ENCODE results near the gene STEAP2.

Gene STEAP2

DNA sequence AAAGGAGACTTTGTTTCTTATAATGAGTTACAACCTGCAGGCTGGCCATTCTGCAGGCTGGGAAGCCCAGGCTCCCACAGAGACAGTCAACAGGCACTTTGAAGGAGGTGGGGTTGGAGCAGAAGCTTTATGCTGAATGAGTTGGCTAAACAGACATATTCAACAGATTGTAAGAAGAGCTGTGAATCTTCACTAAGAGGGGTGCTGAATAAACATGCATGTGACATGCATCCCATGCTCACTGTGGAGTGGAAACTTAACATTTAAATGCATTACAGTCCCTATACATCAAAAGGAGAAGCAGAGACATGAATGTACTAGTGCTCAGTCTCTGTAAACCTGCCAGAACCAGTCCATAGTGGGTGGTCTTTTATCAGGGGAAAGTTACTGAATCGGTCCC, 32.0 kb downstream of the STEAP2 start:
- Histone ChIP-seq H3K9me3 (ENCODE audit: insufficient read depth, low read depth, low read length) (no peaks in the 10 kb centered on the region), H3K36me3 (ENCODE audit: insufficient read depth, low read length) (no peaks in the 10 kb centered on the region), H3K79me2 (ENCODE audit: insufficient read depth, low read length) (no peaks in the 10 kb centered on the region), H3F3A (ENCODE audit: low read depth) (no peaks in the 10 kb centered on the region), H3K4me2 (ENCODE audit: low read depth, low read length, poor library complexity, severe bottlenecking) (no peak overlapping the region), H3K9ac (ENCODE audit: low read depth, low read length, poor library complexity, severe bottlenecking) (no peak overlapping the region), H4K20me1 (ENCODE audit: insufficient read depth, low read length, poor library complexity, severe bottlenecking) (no peaks in the 10 kb centered on the region), H3K27me3 (ENCODE audit: insufficient read depth, low read length, poor library complexity, severe bottlenecking) (no peaks in the 10 kb centered on the region), H3K4me1 (ENCODE audit: insufficient read depth, low read length, poor library complexity, severe bottlenecking) (no peaks in the 10 kb centered on the region), H3K9me2 (replicated peaks; ENCODE audit: low read depth, low read length) (no peaks in the 10 kb centered on the region), H2AFZ (ENCODE audit: low read length) (no peak overlapping the region), H3K4me3 (ENCODE audit: low read length, poor library complexity, severe bottlenecking) (no peak overlapping the region)
- TF ChIP-seq, protein P1, sequence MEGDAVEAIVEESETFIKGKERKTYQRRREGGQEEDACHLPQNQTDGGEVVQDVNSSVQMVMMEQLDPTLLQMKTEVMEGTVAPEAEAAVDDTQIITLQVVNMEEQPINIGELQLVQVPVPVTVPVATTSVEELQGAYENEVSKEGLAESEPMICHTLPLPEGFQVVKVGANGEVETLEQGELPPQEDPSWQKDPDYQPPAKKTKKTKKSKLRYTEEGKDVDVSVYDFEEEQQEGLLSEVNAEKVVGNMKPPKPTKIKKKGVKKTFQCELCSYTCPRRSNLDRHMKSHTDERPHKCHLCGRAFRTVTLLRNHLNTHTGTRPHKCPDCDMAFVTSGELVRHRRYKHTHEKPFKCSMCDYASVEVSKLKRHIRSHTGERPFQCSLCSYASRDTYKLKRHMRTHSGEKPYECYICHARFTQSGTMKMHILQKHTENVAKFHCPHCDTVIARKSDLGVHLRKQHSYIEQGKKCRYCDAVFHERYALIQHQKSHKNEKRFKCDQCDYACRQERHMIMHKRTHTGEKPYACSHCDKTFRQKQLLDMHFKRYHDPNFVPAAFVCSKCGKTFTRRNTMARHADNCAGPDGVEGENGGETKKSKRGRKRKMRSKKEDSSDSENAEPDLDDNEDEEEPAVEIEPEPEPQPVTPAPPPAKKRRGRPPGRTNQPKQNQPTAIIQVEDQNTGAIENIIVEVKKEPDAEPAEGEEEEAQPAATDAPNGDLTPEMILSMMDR (conservative IDR thresholded peaks at IDR 0.05; ENCODE audit: low read length): no peak
- no peak for TF ChIP-seq EZH2phosphoT487 (IDR thresholded peaks at IDR 0.05; ENCODE audit: borderline replicate concordance)

DNA sequence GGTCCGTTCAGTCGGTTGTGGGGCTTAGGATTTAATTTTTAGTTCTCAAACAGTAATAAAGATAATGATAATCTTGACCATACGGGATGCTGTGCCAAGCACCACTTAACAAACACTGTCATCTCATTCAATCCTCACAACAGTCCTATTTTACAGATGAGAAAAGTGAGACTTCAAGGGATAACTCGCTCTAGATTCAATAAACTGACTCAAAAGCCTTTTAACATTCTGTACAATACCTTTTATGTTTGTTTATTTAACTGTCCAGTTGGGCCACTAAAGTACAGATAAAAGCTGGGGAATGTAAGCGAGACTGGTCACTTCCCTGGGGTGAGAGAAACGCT, 33.0 kb downstream of the STEAP2 start:
- no peaks in the 10 kb centered on the region for H3K27me3 ChIP-seq (ENCODE audit: insufficient read depth, low read length, poor library complexity, severe bottlenecking)
- TF ChIP-seq EZH2phosphoT487 (IDR thresholded peaks at IDR 0.05; ENCODE audit: borderline replicate concordance): no peak
- TF ChIP-seq, protein P1 (conservative IDR thresholded peaks at IDR 0.05; ENCODE audit: low read length): no peak
- no peak overlapping the region for H2AFZ ChIP-seq (ENCODE audit: low read length)
- no peaks in the 10 kb centered on the region for H4K20me1 ChIP-seq (ENCODE audit: insufficient read depth, low read length, poor library complexity, severe bottlenecking)
- no peak overlapping the region for H3K9ac ChIP-seq (ENCODE audit: low read depth, low read length, poor library complexity, severe bottlenecking)
- H3K9me2 ChIP-seq (replicated peaks; ENCODE audit: low read depth, low read length): no peaks in the 10 kb centered on the region
- H3F3A ChIP-seq (ENCODE audit: low read depth): no peaks in the 10 kb centered on the region
- no peaks in the 10 kb centered on the region for H3K36me3 ChIP-seq (ENCODE audit: insufficient read depth, low read length)
- H3K79me2 ChIP-seq (ENCODE audit: insufficient read depth, low read length): no peaks in the 10 kb centered on the region
- no peaks in the 10 kb centered on the region for H3K4me1 ChIP-seq (ENCODE audit: insufficient read depth, low read length, poor library complexity, severe bottlenecking)
- H3K9me3 ChIP-seq (ENCODE audit: insufficient read depth, low read depth, low read length): no peaks in the 10 kb centered on the region
- H3K4me2 ChIP-seq (ENCODE audit: low read depth, low read length, poor library complexity, severe bottlenecking): no peak overlapping the region
- H3K4me3 ChIP-seq (ENCODE audit: low read length, poor library complexity, severe bottlenecking): no peak overlapping the region

DNA sequence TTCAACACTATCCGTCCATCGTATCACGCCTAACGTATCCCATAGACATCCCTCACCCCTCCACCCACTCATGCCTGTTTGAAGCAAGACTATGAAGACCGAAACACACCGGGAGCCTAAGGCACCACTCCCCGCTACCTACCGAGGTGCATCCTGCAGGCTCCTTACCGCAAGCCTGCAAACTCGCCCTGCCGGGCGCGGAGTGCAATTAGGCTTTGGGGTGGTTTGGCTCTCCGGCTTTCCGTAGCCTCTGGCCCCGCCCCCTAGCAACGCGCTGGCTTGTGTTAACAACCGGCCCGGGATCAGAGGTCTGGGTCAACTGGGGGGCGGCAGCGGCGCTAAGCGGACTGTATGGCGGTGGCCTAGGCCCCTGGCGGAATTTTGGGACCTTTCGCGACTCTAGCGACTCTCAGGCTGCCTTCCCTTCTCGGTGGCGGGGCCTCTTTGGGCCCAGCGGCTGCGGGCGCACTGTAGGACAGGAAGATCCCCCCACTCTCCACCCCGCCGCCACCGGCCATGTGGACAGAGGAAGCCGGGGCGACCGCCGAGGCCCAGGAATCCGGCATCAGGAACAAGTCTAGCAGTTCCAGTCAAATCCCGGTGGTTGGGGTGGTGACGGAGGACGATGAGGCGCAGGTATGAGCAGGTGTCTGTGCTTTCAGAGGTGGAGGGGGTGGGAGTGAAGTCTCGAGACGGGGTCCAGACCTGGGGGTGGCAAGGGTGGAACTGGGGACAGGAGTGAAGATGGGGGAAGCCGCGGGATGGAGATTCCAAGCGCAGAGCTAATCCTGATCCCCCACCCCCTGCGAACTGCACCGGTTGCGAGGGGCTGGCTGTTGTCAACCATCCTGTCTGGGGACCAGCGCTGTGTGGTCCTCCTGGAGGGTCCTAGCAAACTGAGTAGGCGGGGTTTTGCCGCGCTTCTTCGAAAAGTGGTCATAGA, 33.6 kb downstream of the STEAP2 start, which contains the start of gene CFAP69:
Gene CFAP69, plus strand, starts transcription at position 266 of the 943 bp plus-strand sequence. Its CDS starts 251 bp downstream, at position 517.
- Histone ChIP-seq H3K36me3 (ENCODE audit: insufficient read depth, low read length) (no peaks in the 10 kb centered on the region), H3K9me2 (replicated peaks; ENCODE audit: low read depth, low read length) (no peaks in the 10 kb centered on the region), H3K4me1 (ENCODE audit: insufficient read depth, low read length, poor library complexity, severe bottlenecking) (no peaks in the 10 kb centered on the region), H2AFZ (ENCODE audit: low read length) (no peak within 1 kb of the TSS), H3K9ac (ENCODE audit: low read depth, low read length, poor library complexity, severe bottlenecking) (no peak within 1 kb of the TSS), H3K79me2 (ENCODE audit: insufficient read depth, low read length) (no peaks in the 10 kb centered on the region), H3K4me3 (ENCODE audit: low read length, poor library complexity, severe bottlenecking) (no peak within 1 kb of the TSS), H3K4me2 (ENCODE audit: low read depth, low read length, poor library complexity, severe bottlenecking) (no peak within 1 kb of the TSS), H3K9me3 (ENCODE audit: insufficient read depth, low read depth, low read length) (no peaks in the 10 kb centered on the region), H3K27me3 (ENCODE audit: insufficient read depth, low read length, poor library complexity, severe bottlenecking) (no peaks in the 10 kb centered on the region), H4K20me1 (ENCODE audit: insufficient read depth, low read length, poor library complexity, severe bottlenecking) (no peaks in the 10 kb centered on the region), H3F3A (ENCODE audit: low read depth) (no peaks in the 10 kb centered on the region)
- no peak for TF ChIP-seq EZH2phosphoT487 (IDR thresholded peaks at IDR 0.05; ENCODE audit: borderline replicate concordance)
- TF ChIP-seq, protein P1 (conservative IDR thresholded peaks at IDR 0.05; ENCODE audit: low read length): no peak
